GM23338 (cell line): ENCODE results near the gene USP37. TPM values are rescaled to one million over a fixed set of nuclear protein-coding genes. Genes with fewer than 3 reads are reported as not detected.

Experiments used
- ATAC-seq: fragments of 200-7000 bp; cut with Tn5 transposase; 3 replicates; pipeline ENCODE4 v1.9.1; 2020
- DNase-seq: peaks from one replicate; pipeline ENCODE4 v3.0.0-alpha.2; 2015; ENCODE audit warnings: low spot score
- H2AFZ ChIP-seq: fragments of 200-600 bp; sonication (generic); 2 replicates; pipeline ENCODE4 v1.8.0; 2016; ENCODE audit warnings: antibody characterized with exemption, mild to moderate bottlenecking, moderate library complexity
- H3F3A ChIP-seq: fragments of 200-600 bp; sonication (generic); replicated peaks from 2 replicates; pipeline ENCODE4 v1.8.0; 2017; ENCODE audit warnings: antibody characterized with exemption, mixed run types, low read depth
- H3K27ac ChIP-seq: fragments of 200-600 bp; sonication (generic); 2 replicates; pipeline ENCODE4 v1.6.1; 2016; ENCODE audit warnings: low read depth
- H3K27me3 ChIP-seq: fragments of 200-600 bp; sonication (generic); 2 replicates; pipeline ENCODE4 v1.8.0; 2016; ENCODE audit warnings: mild to moderate bottlenecking, mixed run types, moderate library complexity; ENCODE audit not compliant: insufficient read depth
- H3K36me3 ChIP-seq: fragments of 200-600 bp; sonication (generic); 2 replicates; pipeline ENCODE4 v1.8.0; 2016; ENCODE audit warnings: mild to moderate bottlenecking; ENCODE audit not compliant: insufficient read depth
- H3K4me1 ChIP-seq: fragments of 200-600 bp; sonication (generic); 2 replicates; pipeline ENCODE4 v1.8.0; 2016; ENCODE audit warnings: mild to moderate bottlenecking, moderate library complexity; ENCODE audit not compliant: insufficient read depth
- H3K4me2 ChIP-seq: fragments of 200-600 bp; sonication (generic); 2 replicates; pipeline ENCODE4 v1.7.1; 2017; ENCODE audit warnings: mixed run types
- H3K4me3 ChIP-seq: fragments of 200-600 bp; sonication (generic); 2 replicates; pipeline ENCODE4 v1.6.1; 2016; ENCODE audit warnings: mixed run types
- H3K79me2 ChIP-seq: fragments of 200-600 bp; sonication (generic); replicated peaks from 2 replicates; pipeline ENCODE4 v1.8.0; 2017; ENCODE audit warnings: mild to moderate bottlenecking; ENCODE audit not compliant: insufficient read depth
- H3K9me2 ChIP-seq: fragments of 200-600 bp; sonication (generic); 2 replicates; pipeline ENCODE4 v1.8.0; 2017; ENCODE audit not compliant: insufficient read depth
- H4K20me1 ChIP-seq: fragments of 200-600 bp; sonication (generic); replicated peaks from 2 replicates; pipeline ENCODE4 v1.8.0; 2017; ENCODE audit warnings: mild to moderate bottlenecking; ENCODE audit not compliant: insufficient read depth
- H3K27ac Mint-ChIP-seq: 2 replicates; pipeline ENCODE4 v1.8.0; 2020; ENCODE audit warnings: inconsistent platforms, mild to moderate bottlenecking, moderate library complexity, mixed read lengths
- H3K27me3 Mint-ChIP-seq: 3 replicates; pipeline ENCODE4 v1.8.0; 2022; ENCODE audit warnings: low read depth, mild to moderate bottlenecking, moderate library complexity, mixed read lengths, inconsistent platforms; ENCODE audit not compliant: insufficient read depth, poor library complexity
- H3K36me3 Mint-ChIP-seq: 3 replicates; pipeline ENCODE4 v1.8.0; 2021; ENCODE audit warnings: low read depth, mild to moderate bottlenecking, inconsistent platforms, moderate library complexity, mixed read lengths
- H3K4me1 Mint-ChIP-seq: 3 replicates; pipeline ENCODE4 v1.8.0; 2020; ENCODE audit warnings: mild to moderate bottlenecking, inconsistent platforms, mixed read lengths
- H3K4me3 Mint-ChIP-seq: 3 replicates; pipeline ENCODE4 v1.8.0; 2021; ENCODE audit warnings: moderate library complexity, mild to moderate bottlenecking, inconsistent platforms, mixed read lengths
- H3K9me3 Mint-ChIP-seq: 3 replicates; pipeline ENCODE4 v1.8.0; 2020; ENCODE audit warnings: moderate library complexity, mild to moderate bottlenecking, inconsistent platforms, mixed read lengths
- CREB1 ChIP-seq: fragments of 250-450 bp; sonication (Bioruptor Pico); IDR thresholded peaks from 2 replicates; pipeline ENCODE4 v1.5.0; 2020; ENCODE audit warnings: low read depth, mild to moderate bottlenecking, moderate library complexity
- CTCF ChIP-seq, 2 experiments: fragments of 200-600 bp in 1 of 2; sonication (generic) in 1 of 2; conservative IDR thresholded peaks; 2 replicates each; pipeline versions ENCODE4 v1.5.1 to v1.6.1; 2016 to 2017; ENCODE audit warnings: antibody characterized with exemption in 2 of 2, low read depth in 2 of 2, mild to moderate bottlenecking in 2 of 2, moderate library complexity in 1 of 2
- EZH2 ChIP-seq: fragments of 200-600 bp; sonication (generic); IDR thresholded peaks from one replicate; pipeline ENCODE4 v1.8.0; 2017; ENCODE audit warnings: antibody characterized with exemption, mild to moderate bottlenecking, low read depth; ENCODE audit not compliant: unreplicated experiment
- EZH2phosphoT487 ChIP-seq: fragments of 200-600 bp; sonication (generic); IDR thresholded peaks from one replicate; pipeline ENCODE4 v1.8.1; 2018; ENCODE audit warnings: antibody characterized with exemption; ENCODE audit not compliant: unreplicated experiment
- NANOG ChIP-seq: IDR thresholded peaks from 2 replicates; pipeline ENCODE4 v1.6.1; 2016; ENCODE audit warnings: antibody characterized with exemption, borderline replicate concordance
- STAT1 ChIP-seq: IDR thresholded peaks from one replicate; pipeline ENCODE4 v1.6.1; 2016; ENCODE audit warnings: antibody characterized with exemption; ENCODE audit not compliant: unreplicated experiment
- ZNF331 ChIP-seq: fragments of 250-450 bp; sonication (Bioruptor Pico); IDR thresholded peaks from 2 replicates; pipeline ENCODE4 v1.5.0; 2020; ENCODE audit warnings: low read depth, mild to moderate bottlenecking, moderate library complexity
- ZNF462 ChIP-seq: fragments of 250-450 bp; sonication (Bioruptor Pico); IDR thresholded peaks from 2 replicates; pipeline ENCODE4 v1.5.0; 2020; ENCODE audit warnings: mild to moderate bottlenecking, moderate library complexity
- polyA plus RNA-seq: library from polyadenylated mRNA; unstranded; fragments of >200 nt; fragmentation: Nextera tagmentation; extraction: Ambion mirVana; gene quantifications from 2 replicates; pipeline ENCODE4 v1.2.1, GENCODE V29; 2016
- total RNA-seq: library from RNA; depleted of rRNA; stranded (reverse); fragments of >200 nt; shearing (Covaris generic); gene quantifications from 2 replicates; pipeline ENCODE4 v1.2.3, GENCODE V29; 2014
- TF ChIP-seq, protein P1 (sequence below): IDR thresholded peaks from 2 replicates; pipeline ENCODE4 v1.6.1; 2016; ENCODE audit warnings: antibody characterized with exemption
- TF ChIP-seq, protein P2 (sequence below): IDR thresholded peaks from one replicate; pipeline ENCODE4 v1.6.1; 2018; ENCODE audit warnings: antibody characterized with exemption; ENCODE audit not compliant: unreplicated experiment

The USP37 gene
- total and polyA plus RNA-seq, 2 experiments from 2014 or later = 8.2 to 21.0 TPM

- Histone ChIP-seq H3K4me1 (no peaks in the 10 kb centered on the region), H3K27ac (no peak overlapping the region), H3K4me2 (no peak overlapping the region), H3K4me3 (no peak overlapping the region), H2AFZ (no peak overlapping the region), H3K36me3 (no peaks in the 10 kb centered on the region), H3K79me2 (no peaks in the 10 kb centered on the region), H3K27me3 (no peaks in the 10 kb centered on the region), H3F3A (no peaks in the 10 kb centered on the region), H4K20me1 (no peaks in the 10 kb centered on the region), H3K9me2 (no peaks in the 10 kb centered on the region)
- no peaks in the 10 kb centered on the region for H3K9me3 Mint-ChIP-seq
- no peak overlapping the region for H3K4me3 Mint-ChIP-seq
- H3K27me3 Mint-ChIP-seq = peaks cover 12% of the 10 kb centered on the region
- H3K4me1 Mint-ChIP-seq = no peaks in the 10 kb centered on the region
- TF ChIP-seq EZH2phosphoT487 (no peak), EZH2 (no peak), CTCF (conservative IDR thresholded peaks at IDR 0.05; ENCODE audit: low read depth in 2 of 2) (no peak), STAT1 (no peak), ZNF462 (CRISPR knock-in tag) (no peak), CREB1 (CRISPR knock-in tag) (no peak), NANOG (no peak), ZNF331 (CRISPR knock-in tag) (no peak)
- TF ChIP-seq, protein P1, sequence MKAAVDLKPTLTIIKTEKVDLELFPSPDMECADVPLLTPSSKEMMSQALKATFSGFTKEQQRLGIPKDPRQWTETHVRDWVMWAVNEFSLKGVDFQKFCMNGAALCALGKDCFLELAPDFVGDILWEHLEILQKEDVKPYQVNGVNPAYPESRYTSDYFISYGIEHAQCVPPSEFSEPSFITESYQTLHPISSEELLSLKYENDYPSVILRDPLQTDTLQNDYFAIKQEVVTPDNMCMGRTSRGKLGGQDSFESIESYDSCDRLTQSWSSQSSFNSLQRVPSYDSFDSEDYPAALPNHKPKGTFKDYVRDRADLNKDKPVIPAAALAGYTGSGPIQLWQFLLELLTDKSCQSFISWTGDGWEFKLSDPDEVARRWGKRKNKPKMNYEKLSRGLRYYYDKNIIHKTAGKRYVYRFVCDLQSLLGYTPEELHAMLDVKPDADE = no peak
- TF ChIP-seq, protein P2, sequence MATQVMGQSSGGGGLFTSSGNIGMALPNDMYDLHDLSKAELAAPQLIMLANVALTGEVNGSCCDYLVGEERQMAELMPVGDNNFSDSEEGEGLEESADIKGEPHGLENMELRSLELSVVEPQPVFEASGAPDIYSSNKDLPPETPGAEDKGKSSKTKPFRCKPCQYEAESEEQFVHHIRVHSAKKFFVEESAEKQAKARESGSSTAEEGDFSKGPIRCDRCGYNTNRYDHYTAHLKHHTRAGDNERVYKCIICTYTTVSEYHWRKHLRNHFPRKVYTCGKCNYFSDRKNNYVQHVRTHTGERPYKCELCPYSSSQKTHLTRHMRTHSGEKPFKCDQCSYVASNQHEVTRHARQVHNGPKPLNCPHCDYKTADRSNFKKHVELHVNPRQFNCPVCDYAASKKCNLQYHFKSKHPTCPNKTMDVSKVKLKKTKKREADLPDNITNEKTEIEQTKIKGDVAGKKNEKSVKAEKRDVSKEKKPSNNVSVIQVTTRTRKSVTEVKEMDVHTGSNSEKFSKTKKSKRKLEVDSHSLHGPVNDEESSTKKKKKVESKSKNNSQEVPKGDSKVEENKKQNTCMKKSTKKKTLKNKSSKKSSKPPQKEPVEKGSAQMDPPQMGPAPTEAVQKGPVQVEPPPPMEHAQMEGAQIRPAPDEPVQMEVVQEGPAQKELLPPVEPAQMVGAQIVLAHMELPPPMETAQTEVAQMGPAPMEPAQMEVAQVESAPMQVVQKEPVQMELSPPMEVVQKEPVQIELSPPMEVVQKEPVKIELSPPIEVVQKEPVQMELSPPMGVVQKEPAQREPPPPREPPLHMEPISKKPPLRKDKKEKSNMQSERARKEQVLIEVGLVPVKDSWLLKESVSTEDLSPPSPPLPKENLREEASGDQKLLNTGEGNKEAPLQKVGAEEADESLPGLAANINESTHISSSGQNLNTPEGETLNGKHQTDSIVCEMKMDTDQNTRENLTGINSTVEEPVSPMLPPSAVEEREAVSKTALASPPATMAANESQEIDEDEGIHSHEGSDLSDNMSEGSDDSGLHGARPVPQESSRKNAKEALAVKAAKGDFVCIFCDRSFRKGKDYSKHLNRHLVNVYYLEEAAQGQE = no peak
- no peak for ATAC-seq
- no peak for DNase-seq
- no peak overlapping the region for H3K27ac Mint-ChIP-seq
- H3K36me3 Mint-ChIP-seq = no peaks in the 10 kb centered on the region
Measured at GRCh38 chr2:218432676-218433365, 135.3 kb downstream of the USP37 start.
